HEK293 (cell line): ENCODE results near the gene CHCHD2.
"Not testable (repeated sequence)": the region's sequence is repeated elsewhere in the genome, so short reads cannot be mapped to it uniquely, and the experiment has no call there.

Experiments used
- CTCF ChIA-PET: fragments of 350-600 bp; formaldehyde crosslinking; extraction: SDS; loops from one replicate; lab custom pipeline; 2021; ENCODE audit warnings: antibody characterized with exemption; lab: Yijun Ruan, JAX
- POLR2A ChIA-PET: fragments of 300-600 bp; formaldehyde crosslinking; extraction: SDS; loops from one replicate; lab custom pipeline; 2020; ENCODE audit warnings: antibody characterized with exemption, inconsistent platforms; lab: Yijun Ruan, JAX
- H3K27ac ChIP-seq: fragments of 200-500 bp; sonication (Bioruptor generic); 2 replicates; pipeline ENCODE4 v1.5.1; 2014; ENCODE audit warnings: low read depth, low read length, control low read depth, inconsistent platforms; ENCODE audit errors: extremely low read depth
- H3K36me3 ChIP-seq, 2 experiments: fragments of 200-500 bp in 1 of 2; sonication (Bioruptor generic) in 1 of 2; 1 replicate in 1 of 2; 2 replicates in 1 of 2; pipeline ENCODE4 v1.5.1; 2014 to 2017; ENCODE audit warnings: inconsistent platforms in 2 of 2, low read length in 2 of 2; ENCODE audit not compliant: control insufficient read depth in 2 of 2, insufficient read depth in 1 of 2
- H3K4me1 ChIP-seq: fragments of 200-500 bp; sonication (Bioruptor generic); 2 replicates; pipeline ENCODE4 v1.5.1; 2014; ENCODE audit warnings: mild to moderate bottlenecking, low read length, inconsistent platforms; ENCODE audit not compliant: control insufficient read depth, insufficient read depth
- H3K4me3 ChIP-seq: 2 replicates; pipeline ENCODE4 v1.5.1; 2011; ENCODE audit warnings: low read depth, mild to moderate bottlenecking, control low read depth, low read length, moderate library complexity
- H3K9me3 ChIP-seq: fragments of 200-500 bp; sonication (Bioruptor generic); 2 replicates; pipeline ENCODE4 v1.5.1; 2014; ENCODE audit warnings: low read depth, low read length, inconsistent platforms; ENCODE audit not compliant: control insufficient read depth, insufficient read depth
- EGR2 ChIP-seq: fragments of 450-650 bp; formaldehyde crosslinking; IDR thresholded peaks from 2 replicates; pipeline ENCODE4 v1.5.1; 2016; ENCODE audit warnings: low read depth, missing biosample characterization, missing genetic modification characterization
- GFI1B ChIP-seq: fragments of 450-650 bp; formaldehyde crosslinking; IDR thresholded peaks from 2 replicates; pipeline ENCODE4 v1.5.1; 2016; ENCODE audit warnings: missing biosample characterization, missing genetic modification characterization
- ZBTB17 ChIP-seq: fragments of 450-650 bp; formaldehyde crosslinking; IDR thresholded peaks from 2 replicates; pipeline ENCODE4 v1.5.1; 2016; ENCODE audit warnings: missing biosample characterization, missing genetic modification characterization
- ZFHX2 ChIP-seq: fragments of 450-650 bp; formaldehyde crosslinking; conservative IDR thresholded peaks from 2 replicates; pipeline ENCODE4 v1.5.1; 2016; ENCODE audit warnings: missing biosample characterization, missing genetic modification characterization
- ZNF157 ChIP-seq: fragments of 450-650 bp; formaldehyde crosslinking; IDR thresholded peaks from 2 replicates; pipeline ENCODE4 v1.5.1; 2016; ENCODE audit warnings: missing biosample characterization, missing genetic modification characterization
- ZNF214 ChIP-seq: fragments of 450-650 bp; formaldehyde crosslinking; IDR thresholded peaks from 2 replicates; pipeline ENCODE4 v1.5.1; 2017; ENCODE audit warnings: missing biosample characterization, mild to moderate bottlenecking, missing genetic modification characterization, borderline replicate concordance
- ZNF266 ChIP-seq: fragments of 450-650 bp; formaldehyde crosslinking; IDR thresholded peaks from 2 replicates; pipeline ENCODE4 v1.5.1; 2016; ENCODE audit warnings: missing biosample characterization, missing genetic modification characterization, low read depth
- ZNF501 ChIP-seq: fragments of 450-650 bp; formaldehyde crosslinking; IDR thresholded peaks from 2 replicates; pipeline ENCODE4 v1.5.1; 2016; ENCODE audit warnings: missing biosample characterization, missing genetic modification characterization
- ZNF596 ChIP-seq: fragments of 450-650 bp; IDR thresholded peaks from 2 replicates; pipeline ENCODE4 v1.5.0; 2018; ENCODE audit warnings: missing biosample characterization, mild to moderate bottlenecking, missing genetic modification characterization, moderate library complexity
- ZNF621 ChIP-seq: fragments of 450-650 bp; formaldehyde crosslinking; IDR thresholded peaks from 2 replicates; pipeline ENCODE4 v1.5.1; 2017; ENCODE audit warnings: missing biosample characterization, missing genetic modification characterization
- ZNF654 ChIP-seq: fragments of 450-650 bp; formaldehyde crosslinking; IDR thresholded peaks from 2 replicates; pipeline ENCODE4 v1.5.1; 2016; ENCODE audit warnings: low read depth, missing biosample characterization, missing genetic modification characterization
- ZNF660 ChIP-seq: fragments of 450-650 bp; IDR thresholded peaks from 2 replicates; pipeline ENCODE4 v1.5.1; 2018; ENCODE audit warnings: missing biosample characterization, mild to moderate bottlenecking, missing genetic modification characterization
- ZNF670 ChIP-seq: fragments of 450-650 bp; formaldehyde crosslinking; IDR thresholded peaks from 2 replicates; pipeline ENCODE4 v1.5.1; 2016; ENCODE audit warnings: missing biosample characterization, missing genetic modification characterization, low read depth
- ZNF76 ChIP-seq: fragments of 450-650 bp; formaldehyde crosslinking; IDR thresholded peaks from 2 replicates; pipeline ENCODE4; 2016; ENCODE audit warnings: low read depth, missing biosample characterization, missing genetic modification characterization, borderline replicate concordance
- ZXDB ChIP-seq: fragments of 450-650 bp; formaldehyde crosslinking; IDR thresholded peaks from 2 replicates; pipeline ENCODE4 v1.5.1; 2016; ENCODE audit warnings: missing biosample characterization, missing genetic modification characterization
- TF ChIP-seq, protein P1 (sequence below): fragments of 450-650 bp; formaldehyde crosslinking; IDR thresholded peaks from 2 replicates; pipeline ENCODE4 v1.5.1; 2016; ENCODE audit warnings: missing biosample characterization, missing genetic modification characterization
- TF ChIP-seq, protein P2 (sequence below): fragments of 450-650 bp; formaldehyde crosslinking; IDR thresholded peaks from 2 replicates; pipeline ENCODE4 v1.5.1; 2016; ENCODE audit warnings: missing biosample characterization, missing genetic modification characterization
- TF ChIP-seq, protein P3 (sequence below): fragments of 450-650 bp; formaldehyde crosslinking; IDR thresholded peaks from 2 replicates; pipeline ENCODE4 v1.5.1; 2017; ENCODE audit warnings: missing biosample characterization, missing genetic modification characterization
- TF ChIP-seq, protein P4 (sequence below): fragments of 450-650 bp; formaldehyde crosslinking; IDR thresholded peaks from 2 replicates; pipeline ENCODE4 v1.5.1; 2017; ENCODE audit warnings: missing biosample characterization, missing genetic modification characterization

CHCHD2 gene

DNA sequence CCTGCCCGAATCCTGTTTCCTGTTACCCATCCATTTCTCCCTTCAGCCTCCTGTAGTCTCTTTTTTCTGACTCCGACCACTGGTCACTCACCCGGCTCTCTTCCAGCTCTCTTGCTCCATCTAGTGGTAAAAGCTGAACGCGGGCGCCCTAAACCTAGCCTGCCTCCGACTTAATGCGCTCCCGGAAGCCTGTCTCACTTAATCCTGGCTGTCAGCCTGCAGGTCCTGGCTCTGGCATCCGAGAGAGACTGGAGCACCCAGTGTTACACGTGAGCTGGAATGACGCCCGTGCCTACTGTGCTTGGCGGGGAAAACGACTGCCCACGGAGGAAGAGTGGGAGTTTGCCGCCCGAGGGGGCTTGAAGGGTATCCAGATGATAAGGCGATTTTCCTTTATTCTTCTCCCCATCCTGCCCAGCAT is 31.9 kb downstream of the CHCHD2 start (continued):
- TF ChIP-seq ZNF660 (0 out of 2 replicates have a peak, but pooled peaks have one; percentile 21), ZNF654 (peak; percentile 98), ZNF76 (tag by site-specific recombination) (0 out of 2 replicates have a peak, but pooled peaks have one; percentile 48), ZFHX2 (tag by site-specific recombination) (peak; percentile 18; the same call in 1 of the 2 replicates), ZNF266 (no peak), ZNF670 (tag by site-specific recombination) (no peak), ZXDB (tag by site-specific recombination) (no peak), ZNF596 (tag by site-specific recombination) (no peak), ZNF157 (tag by site-specific recombination) (no peak), ZBTB17 (tag by site-specific recombination) (peak; percentile 67), EGR2 (tag by site-specific recombination) (no peak), ZNF214 (no peak), GFI1B (tag by site-specific recombination) (no peak), ZNF621 (tag by site-specific recombination) (no peak), ZNF501 (tag by site-specific recombination) (no peak)
- TF ChIP-seq, protein P1, sequence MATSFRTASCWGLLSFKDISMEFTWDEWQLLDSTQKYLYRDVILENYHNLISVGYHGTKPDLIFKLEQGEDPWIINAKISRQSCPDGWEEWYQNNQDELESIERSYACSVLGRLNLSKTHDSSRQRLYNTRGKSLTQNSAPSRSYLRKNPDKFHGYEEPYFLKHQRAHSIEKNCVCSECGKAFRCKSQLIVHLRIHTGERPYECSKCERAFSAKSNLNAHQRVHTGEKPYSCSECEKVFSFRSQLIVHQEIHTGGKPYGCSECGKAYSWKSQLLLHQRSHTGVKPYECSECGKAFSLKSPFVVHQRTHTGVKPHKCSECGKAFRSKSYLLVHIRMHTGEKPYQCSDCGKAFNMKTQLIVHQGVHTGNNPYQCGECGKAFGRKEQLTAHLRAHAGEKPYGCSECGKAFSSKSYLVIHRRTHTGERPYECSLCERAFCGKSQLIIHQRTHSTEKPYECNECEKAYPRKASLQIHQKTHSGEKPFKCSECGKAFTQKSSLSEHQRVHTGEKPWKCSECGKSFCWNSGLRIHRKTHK (tag by site-specific recombination), result no peak
- TF ChIP-seq, protein P2, sequence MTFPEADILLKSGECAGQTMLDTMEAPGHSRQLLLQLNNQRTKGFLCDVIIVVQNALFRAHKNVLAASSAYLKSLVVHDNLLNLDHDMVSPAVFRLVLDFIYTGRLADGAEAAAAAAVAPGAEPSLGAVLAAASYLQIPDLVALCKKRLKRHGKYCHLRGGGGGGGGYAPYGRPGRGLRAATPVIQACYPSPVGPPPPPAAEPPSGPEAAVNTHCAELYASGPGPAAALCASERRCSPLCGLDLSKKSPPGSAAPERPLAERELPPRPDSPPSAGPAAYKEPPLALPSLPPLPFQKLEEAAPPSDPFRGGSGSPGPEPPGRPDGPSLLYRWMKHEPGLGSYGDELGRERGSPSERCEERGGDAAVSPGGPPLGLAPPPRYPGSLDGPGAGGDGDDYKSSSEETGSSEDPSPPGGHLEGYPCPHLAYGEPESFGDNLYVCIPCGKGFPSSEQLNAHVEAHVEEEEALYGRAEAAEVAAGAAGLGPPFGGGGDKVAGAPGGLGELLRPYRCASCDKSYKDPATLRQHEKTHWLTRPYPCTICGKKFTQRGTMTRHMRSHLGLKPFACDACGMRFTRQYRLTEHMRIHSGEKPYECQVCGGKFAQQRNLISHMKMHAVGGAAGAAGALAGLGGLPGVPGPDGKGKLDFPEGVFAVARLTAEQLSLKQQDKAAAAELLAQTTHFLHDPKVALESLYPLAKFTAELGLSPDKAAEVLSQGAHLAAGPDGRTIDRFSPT (tag by site-specific recombination), result no peak
- TF ChIP-seq, protein P3, sequence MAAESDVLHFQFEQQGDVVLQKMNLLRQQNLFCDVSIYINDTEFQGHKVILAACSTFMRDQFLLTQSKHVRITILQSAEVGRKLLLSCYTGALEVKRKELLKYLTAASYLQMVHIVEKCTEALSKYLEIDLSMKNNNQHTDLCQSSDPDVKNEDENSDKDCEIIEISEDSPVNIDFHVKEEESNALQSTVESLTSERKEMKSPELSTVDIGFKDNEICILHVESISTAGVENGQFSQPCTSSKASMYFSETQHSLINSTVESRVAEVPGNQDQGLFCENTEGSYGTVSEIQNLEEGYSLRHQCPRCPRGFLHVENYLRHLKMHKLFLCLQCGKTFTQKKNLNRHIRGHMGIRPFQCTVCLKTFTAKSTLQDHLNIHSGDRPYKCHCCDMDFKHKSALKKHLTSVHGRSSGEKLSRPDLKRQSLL (tag by site-specific recombination), result no peak
- TF ChIP-seq, protein P4, sequence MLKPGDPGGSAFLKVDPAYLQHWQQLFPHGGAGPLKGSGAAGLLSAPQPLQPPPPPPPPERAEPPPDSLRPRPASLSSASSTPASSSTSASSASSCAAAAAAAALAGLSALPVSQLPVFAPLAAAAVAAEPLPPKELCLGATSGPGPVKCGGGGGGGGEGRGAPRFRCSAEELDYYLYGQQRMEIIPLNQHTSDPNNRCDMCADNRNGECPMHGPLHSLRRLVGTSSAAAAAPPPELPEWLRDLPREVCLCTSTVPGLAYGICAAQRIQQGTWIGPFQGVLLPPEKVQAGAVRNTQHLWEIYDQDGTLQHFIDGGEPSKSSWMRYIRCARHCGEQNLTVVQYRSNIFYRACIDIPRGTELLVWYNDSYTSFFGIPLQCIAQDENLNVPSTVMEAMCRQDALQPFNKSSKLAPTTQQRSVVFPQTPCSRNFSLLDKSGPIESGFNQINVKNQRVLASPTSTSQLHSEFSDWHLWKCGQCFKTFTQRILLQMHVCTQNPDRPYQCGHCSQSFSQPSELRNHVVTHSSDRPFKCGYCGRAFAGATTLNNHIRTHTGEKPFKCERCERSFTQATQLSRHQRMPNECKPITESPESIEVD (tag by site-specific recombination), result no peak

DNA sequence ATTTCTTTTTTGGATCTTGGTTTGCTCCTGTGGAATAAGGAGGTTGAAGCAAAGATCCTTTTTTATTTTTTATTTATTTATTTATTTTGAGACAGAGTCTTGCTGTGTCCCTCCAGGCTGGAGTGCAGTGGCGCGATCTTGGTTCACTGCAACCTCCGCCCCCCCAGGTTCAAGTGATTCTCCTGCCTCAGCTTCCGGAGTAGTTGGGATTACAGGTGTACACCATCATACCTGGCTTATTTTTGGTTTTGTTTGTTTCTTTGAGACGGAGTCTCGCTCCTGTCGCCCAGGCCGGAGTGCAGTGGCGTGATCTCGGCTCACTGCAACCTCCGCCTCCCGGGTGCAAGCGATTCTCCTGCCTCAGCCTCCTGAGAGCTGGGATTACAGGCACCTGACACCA is 39.9 kb downstream of the CHCHD2 start:
- H3K27ac ChIP-seq, H3K4me1 ChIP-seq, H3K9me3 ChIP-seq, H3K4me3 ChIP-seq: not testable (repeated sequence)
- ChIA-PET CTCF (interaction anchor here (0.7 kb wide), 1 partner anchor 9 kb away, joined by 3 read pairs; no protein-coding TSS in a partner anchor), POLR2A (interaction anchor here (2.3 kb wide), 1 partner anchor 15 kb away, joined by 12 read pairs; the partner anchor contains the start of genes CCT6A and PSPH)
- peaks cover 39 to 54% of the 10 kb centered on the region in 2 experiments for H3K36me3 ChIP-seq
